Effector CD4-positive, alpha-beta T cell (primary cell): ENCODE data around the gene INPP5F.
"Not testable (repeated sequence)": the region's sequence is repeated elsewhere in the genome, so short reads cannot be mapped to it uniquely, and the experiment has no call there.

Experiments
- DNase-seq: peaks from one replicate; pipeline ENCODE4 v3.0.0-alpha.2; 2020

Gene INPP5F

DNA sequence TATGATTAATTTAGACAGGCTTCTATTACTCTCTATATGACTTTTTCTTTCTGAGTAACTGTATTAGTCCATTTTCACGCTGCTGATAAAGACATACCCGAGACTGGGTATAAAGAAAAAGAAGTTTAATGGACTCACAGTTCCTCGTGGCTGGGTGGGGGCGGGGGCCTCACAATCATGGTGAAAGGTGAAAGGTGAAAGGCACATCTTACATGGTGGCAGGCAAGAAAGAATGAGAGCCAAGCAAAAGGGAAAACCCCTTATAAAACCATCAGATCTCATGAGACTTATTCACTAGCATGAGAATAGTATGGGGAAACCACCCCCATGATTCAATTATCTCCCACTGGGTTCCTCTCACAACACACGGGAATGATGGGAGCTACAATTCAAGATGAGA lies 18.5 kb upstream of the INPP5F start:
- DNase-seq = not testable (repeated sequence)

DNA sequence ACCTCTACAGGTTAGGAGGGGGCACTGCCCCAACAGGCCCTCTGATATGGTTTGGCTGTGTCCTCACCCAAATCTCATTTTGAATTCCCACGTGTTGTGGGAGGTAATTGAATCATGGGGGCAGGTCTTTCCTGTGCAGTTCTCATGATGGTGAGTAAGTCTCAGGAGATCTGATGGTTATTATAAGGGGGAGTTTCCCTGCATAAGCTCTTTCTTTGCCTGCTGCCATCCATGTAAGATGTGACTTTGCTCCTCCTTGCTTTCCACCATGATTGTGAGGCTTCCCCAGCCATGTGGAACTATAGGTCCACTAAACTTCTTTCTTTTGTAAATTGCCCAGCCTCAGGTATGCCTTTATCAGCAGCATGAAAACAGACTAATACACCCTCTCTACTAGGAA lies 14.9 kb upstream of the INPP5F start:
- not testable (repeated sequence) for DNase-seq

DNA sequence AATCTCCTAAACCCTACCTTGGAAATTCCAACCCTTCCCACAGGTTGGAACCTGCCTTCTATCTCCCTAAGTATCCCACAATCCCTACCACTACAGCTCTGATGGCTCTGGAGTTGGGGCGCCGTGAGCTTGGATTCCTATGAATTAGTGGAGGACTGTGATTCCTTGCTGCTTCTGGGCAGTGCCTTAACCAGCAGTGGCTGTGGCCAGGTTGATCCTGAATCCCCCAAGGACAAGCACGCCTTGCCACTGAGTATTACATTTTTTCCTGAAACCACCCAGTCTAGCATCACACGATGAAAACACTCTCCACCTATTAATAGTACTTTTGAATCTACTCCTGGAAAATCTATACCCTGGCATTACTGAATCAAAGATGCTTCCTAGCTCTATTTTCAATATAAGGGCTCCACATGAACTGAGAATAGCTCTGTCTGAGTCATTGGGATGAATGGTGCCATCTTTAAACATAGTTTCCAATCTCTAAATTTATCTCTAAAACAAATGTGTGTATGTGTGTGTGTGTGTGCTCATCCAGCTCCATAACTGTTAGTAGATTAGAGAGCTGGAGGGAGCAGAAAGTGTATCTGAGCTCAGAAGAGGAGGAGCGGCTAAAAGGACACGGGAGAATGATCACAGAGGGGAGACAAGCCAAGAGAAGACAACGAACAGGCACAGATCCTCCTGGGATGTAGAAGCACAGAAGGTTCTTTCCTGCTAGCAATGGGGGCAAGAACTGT lies 11.9 kb upstream of the INPP5F start:
- no peak for DNase-seq

DNA sequence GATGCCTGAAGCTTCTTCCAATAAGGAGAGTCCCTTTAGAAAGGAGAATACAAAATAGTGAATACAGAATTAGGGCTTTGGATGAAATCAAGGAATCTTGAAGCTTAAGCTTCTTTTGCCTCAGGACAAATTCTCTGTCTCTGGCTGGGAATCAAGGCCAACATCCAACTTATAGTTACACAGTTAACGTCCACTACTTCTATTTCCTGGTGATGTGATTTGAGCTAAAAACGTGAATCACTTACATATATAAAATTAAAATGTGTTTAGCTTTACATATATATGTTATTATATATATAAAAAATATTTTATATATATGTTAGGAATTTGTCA lies 11.4 kb upstream of the INPP5F start:
- no peak for DNase-seq

DNA sequence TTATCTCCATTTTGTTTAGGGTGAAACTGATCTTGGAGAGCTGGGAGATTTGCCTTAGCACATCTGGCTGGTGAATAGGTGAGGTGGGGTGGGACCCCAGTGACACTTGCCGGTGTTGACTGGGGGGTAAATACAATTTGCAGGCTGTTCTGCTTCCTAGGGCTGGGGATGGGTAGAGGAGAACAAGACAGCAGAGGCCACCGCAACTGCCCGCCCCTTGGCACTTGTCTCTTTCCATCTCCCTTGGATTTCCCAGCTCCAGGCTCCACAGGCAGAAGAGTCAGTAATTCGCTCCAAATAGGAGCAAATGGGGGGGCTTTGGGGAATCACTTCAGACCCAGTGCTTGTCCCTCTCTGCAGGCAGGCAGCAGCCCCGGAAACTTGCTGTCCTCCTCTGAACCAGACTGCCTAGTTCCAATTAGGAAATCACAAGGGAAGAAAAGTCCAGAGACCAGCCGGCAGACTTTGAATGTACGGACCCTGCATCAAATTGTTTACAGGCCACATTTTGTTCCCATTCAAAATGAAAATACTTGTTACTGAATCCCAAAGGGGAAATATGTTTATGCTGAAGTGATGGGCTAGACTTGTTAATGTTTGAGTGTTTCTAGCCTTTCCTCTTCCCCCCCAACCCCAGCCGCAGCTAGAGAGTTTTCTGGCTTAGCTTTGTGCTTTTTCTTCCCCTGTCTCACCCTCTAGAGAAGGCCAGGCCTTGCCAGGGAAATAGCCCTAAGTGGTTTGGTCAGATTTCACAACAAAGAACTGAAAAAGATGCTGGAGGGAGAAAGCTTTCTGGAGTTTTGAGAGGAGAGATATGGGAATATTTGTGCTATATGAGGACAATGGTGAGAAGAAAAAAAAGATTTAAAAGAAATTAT lies 10.0 kb upstream of the INPP5F start:
- DNase-seq = no peak

DNA sequence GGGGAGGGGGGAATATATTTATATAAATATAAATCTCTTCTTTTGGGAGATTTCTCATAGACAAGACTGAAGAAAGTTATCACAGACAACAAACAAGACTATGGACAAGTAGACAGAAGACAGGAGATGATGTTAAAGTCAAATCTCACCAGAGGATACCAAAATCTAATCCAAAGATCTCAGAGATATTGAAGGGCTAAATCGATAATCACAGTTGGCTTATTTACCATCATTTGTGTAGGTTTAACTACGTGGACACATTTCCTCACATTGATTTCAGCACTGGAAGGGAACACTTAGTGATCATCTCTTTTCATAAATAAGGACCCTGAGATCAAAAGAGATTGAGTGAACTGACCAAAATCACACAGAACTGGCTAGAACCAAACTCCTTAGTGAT lies 2.7 kb upstream of the INPP5F start:
- DNase-seq = no peak

DNA sequence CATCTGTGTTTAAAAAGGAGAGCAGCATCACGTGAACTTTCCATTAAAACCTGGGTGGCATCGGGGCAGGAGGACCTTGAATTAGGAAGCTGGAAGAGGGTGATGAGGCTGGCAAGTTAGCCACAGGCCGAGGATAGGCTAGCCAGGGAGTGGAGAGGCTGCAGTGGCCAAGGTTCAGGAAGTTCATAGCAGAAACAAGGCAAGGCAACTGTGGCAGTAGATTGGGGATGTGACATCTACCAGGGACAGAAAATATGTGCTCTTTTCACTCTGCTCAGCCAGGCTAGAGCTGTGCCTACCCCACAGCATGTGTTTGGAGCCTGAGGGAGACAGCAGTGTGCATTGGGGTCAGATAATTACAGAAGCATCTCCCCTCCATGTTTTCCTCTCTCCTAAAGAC lies 2.2 kb upstream of the INPP5F start:
- no peak for DNase-seq

DNA sequence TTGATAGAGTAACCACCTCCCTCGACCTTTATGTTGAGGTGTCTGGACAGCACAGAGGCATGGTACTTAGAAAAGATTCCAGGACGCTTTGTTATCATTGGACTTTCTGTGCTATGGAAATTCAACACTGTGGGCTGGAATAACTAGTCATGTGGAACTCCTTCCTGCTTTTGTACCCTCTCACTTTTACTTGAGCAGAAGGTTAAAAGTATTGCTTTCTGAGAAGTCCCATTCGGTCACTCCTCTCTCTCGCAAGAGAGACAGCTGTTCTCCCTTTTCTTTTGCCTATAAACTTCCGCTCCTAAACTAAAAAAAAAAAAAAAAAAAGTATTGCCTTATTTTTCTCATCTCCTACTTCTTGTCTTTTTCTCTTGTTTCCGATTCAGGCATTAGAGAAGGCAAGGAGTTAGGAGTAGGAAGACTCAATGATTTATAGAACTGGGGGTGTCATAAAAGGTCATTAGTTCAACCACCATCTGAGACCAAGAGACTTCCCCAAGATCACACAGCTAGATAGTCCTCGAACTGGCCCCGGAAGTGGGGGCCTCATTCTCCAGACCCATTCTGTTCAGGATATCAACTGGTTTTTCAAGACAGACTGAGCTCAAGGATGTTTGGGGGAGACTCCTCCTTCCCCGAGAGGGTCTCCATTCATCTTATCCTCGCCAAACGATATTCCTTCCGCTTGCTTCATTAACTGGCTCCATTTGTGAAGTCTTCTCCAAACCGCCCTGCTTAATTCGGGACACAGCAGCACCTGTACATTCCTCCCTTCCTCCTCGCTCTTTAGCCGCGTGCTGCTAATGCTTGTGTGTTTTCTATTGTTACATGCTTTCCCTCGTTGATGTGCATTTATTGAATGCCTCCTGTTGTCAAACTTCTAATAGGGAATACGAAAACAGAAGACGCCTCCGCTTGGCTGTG lies 995 bp upstream of the INPP5F start:
- DNase-seq = no peak

DNA sequence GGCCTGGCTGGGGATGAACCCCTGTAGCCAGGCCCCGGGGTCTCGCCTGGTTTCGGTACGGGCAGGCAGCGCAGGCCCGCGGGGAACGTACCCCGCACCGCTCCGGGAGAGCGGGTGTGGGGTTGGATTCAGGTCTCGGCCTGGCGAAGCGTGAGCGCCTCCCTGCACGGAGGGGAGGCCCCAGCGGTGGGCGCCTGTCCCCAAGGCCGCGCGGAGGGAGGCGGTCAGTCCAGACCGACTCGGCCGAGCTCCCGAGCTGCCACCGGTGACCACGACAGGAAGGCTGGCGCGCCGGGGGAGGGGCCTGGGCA lies 378 bp upstream of the INPP5F start:
- DNase-seq = no peak

DNA sequence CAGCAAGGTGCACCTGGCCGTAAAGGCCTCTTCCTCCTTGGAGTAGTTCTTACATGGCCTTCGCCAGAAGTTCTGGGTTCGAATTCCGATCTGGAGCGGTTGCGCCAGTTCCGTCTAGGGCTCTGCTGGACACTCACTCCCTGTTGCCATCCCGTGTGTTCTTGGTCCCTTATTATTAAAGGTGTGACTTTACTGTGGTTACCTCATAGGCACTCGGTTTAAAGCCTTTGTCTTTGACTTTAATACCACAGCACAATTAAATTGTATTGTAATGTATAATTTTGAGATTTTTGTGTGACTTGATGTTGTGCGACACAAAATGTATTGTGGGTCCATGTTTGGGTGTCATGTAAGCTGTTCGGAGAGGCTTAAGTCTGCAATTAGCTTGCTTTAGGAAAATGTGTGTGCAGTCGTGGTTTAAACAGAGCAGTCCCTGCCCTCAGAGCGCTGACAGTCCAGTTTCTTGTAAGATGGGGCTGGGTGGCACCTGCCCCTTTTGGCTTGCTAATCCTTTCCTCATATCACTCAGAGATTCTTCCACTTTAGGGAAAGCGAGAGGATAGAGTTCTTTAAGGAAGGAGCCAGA lies 919 bp downstream of the INPP5F start:
- no peak for DNase-seq

DNA sequence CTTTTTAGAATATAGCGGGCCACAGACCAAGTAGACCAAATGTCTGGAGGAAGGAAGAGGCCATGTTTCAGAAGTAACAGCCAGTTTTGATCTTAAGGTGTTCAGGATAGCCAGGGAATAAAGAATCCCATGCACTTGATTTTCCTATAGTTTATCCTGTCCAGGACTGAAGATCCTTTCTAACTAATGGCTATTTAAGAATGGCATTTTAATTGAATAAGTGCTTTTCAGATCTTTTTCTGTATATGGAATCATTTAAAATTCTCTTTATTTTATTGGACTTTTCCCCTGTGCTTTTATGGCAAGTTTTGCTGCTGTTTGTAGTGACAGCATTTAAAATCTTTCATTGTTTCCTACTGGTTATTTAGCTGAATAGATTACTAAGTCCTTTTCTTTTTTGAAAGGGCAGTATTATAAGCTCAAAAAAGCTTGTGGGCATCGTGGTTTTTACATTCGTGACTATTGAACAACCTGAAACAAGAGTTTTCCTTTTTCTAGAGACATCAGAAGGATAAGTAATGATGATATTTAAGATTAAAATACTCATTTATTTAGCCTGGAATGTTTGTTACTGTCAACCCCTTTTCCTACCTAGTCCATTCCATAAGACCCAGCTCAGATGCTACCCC lies 2.4 kb downstream of the INPP5F start:
- DNase-seq = no peak

DNA sequence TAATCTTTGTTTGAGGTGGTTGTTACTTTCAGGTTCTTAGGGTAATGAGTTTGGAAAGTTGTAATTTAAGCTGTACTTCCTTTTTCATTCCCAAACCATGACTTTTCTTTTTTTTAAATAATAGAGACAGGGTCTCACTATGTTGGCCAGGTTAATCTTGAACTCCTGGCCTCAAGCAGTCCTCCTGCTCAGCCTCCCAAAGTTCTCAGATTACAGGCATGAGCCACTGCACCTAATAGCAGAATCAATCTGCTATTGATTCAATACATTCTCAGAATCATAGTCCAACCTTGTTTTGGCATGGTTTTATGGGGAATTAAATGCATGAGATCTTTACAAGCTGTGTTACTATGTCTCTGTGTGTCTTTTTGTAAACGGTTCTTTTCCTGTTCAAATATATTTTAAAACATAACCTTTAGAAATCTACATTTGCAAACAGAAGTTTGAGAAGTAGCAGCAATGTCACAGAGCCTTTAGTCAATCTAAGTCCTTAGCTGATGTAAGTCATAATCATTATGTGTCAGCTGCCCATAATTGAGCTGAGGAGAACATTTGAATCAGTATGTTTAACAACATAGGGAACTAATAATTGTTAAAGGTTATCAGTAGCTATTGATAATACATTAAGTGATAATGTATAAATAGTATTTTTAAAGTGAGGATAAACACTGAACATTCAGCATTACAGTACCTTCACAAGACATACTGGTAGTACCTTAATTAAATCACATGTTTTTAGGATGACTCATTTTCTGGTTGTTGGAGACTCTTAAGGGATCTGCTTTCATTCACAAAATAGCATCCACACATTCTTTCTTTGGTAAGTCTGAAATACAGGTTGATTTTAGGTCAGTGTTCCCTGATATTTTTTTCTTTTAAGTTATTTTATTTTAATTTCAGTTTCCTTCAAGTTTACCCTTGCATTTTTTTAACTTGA lies 8.8 kb downstream of the INPP5F start:
- no peak for DNase-seq

DNA sequence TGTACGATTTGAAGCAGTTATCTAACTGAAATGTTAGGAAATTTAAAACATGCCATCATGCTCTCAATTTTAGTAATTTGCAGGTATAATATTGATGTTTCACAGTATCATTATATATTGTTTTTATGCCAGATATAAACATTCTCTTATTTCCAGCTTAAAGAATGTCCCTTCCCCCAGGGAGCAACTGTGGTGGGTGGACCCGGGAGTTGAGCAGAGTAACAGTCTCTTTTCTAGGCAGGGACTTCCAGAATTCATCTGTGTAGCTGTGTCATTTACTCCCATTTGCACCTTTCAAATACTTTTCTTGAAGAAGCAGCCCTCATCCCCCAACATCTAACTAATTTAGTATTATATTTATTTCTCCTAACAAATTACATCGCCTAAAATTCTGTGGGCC lies 9.6 kb downstream of the INPP5F start:
- DNase-seq = no peak

DNA sequence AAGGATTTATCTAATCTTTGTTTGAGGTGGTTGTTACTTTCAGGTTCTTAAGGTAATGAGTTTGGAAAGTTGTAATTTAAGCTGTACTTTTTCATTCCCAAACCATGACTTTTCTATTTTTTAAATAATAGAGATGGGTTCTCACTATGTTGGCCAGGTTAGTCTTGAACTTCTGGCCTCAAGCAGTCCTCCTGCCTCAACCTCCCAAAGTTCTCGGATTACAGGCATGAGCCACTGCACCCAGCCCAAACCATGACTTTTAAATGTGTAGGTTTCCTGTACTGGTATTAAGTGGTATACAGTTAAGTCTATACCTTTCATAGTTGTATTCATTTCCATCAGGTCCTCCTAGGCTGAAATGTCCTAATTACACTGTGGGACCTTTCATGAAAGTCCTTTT lies 10.4 kb downstream of the INPP5F start:
- no peak for DNase-seq

DNA sequence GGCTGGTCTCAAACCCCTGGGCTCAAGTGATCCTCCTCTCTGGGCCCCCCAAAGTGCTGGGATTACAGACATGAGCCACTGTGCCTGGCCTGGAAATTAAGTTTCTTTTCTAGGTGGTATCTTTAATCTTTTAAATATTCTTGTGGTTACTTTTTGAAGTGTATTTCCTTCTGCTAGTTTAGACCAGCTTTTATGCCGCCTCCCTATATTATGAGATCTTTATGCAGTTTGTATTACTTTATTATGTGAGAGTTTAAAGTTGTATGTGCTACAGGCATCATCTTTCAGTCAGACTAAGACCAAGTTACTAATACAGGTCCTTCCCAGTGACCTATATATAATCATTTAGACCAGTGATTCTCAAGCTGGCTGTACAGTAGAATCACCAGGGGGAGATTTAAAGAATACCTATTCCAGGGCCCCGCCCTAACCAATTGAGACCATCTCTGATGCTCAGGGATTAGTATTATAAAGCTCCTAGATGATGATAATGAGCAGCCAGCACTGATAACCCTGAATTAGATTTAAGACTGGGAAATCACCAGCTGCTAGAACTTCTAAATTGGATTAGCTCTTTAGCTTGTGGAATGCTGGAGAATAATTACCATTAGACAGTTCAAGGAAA lies 11.3 kb downstream of the INPP5F start:
- no peak for DNase-seq

DNA sequence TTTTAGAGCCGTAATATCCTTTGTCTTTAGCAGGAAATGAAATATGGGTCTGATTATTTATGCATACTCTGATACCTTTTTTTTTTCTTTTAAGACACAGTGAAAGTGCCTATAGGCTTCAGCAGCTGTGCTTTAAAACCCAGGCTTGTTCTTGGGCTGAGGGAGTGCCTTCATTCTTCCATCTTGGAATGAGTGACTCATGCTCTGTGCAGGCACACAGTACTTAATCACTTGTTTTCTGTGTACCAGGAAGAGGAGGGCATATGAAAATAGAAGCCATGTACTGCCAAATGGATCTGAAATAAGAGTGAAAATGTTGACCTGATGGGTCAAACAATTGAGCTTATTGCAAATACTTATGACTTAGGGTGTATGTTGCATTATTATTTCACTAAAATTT lies 12.0 kb downstream of the INPP5F start:
- no peak for DNase-seq

DNA sequence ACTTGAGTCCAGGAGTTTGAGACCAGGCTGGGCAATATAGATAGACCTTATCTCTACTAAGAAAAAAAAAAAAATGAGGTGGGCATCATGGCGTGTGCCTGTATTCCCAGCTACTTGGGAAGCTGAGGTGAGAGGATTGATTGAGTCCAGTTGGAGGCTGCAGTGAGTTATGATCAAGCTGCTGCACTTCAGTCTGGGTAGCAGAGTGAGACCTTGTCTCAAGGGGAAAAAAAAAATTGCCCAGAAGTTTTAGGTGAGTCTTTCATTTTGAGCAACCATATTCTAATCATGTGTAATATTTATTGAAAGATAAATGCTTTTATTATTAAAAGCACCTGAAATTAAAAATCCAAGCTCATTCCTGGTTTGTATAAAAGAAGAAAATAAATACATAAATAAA lies 13.1 kb downstream of the INPP5F start:
- no peak for DNase-seq

DNA sequence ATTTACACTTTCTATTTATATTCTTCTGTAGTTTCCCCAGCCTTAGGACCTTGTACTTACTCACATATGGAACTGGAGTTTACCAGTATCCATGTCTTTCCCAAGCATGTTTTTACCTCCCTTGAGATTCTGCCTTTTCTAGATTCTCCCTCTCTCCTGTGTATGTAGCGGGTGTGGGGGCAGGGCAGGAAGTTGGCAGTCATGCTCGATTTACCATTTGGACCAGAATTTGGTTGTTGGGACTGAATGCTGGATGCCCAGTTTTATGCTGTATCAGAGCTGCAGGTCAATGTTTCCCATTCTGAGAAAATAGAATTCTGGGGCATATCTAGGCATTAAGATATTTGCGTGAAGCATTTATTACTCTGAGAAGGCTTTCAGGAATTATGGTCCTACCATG lies 14.2 kb downstream of the INPP5F start:
- DNase-seq = no peak

DNA sequence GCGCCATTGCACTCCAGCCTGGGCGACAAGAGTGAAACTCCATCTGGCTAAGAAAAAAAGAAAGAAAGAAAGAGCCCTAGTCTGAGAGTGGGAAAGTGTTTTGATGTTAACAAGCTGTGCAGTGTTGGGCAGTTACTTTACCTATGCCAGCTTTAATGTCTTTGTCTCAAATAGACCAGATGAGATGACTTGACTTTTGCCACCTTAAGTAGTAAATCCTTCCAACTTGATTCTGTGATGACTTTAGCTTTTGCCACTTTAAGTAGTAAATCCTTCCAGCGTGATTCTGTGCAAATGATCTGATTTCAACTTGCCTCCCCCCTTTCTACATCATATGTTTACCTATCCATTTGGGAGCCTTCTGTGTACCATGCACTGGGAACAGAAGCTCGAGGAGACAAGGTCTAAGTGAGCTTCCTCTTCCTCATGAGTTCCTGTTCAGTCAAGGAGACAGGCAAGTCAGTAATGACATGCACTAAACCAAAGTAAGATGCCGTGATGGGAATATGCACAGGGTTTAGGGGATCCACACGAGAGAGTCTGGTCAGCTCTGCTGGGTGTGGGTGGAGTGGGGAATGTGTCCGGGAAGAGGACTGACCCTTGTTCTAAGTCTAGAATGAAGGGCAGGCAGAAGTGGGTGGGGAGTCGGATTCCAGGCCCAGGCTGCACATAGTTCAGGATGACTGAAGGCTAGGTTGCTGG lies 17.2 kb downstream of the INPP5F start:
- DNase-seq = no peak

DNA sequence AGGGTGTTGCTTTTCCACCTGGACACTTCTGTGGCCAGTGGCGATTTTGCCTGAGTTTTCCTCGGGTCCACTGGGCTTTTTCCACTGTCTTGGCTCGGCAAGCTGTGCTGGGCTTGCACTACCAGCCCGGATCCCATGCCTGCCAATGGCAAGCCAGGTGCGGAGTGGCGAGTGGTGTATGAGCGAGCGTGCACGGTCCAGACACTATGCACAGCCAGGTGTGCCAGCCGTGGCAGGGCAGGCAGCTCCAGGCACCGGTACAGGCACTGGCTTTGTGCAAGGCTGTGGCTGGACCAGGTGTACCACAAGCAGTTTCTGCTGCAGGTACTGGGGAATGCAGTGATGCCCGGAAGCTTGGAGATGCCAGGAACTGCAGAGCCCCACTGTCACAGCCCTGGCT lies 22.1 kb downstream of the INPP5F start:
- DNase-seq = no peak
